H1 (cell line): ENCODE data around the gene NEURL1. TPM values are rescaled to one million over a fixed set of nuclear protein-coding genes. Genes with fewer than 3 reads are reported as not detected.

Experiments used
- polyA plus RNA-seq, 7 experiments: library from polyadenylated mRNA; depleted of rRNA in 3 of 7; stranded (reverse) in 5 of 7; unstranded in 2 of 7; fragments of >200 nt in 5 of 7; fragments of 200-250 nt in 2 of 7; gene quantifications; 1 replicate in 5 of 7; 2 replicates in 1 of 7; 4 replicates in 1 of 7; pipeline versions ENCODE4 v1.2.1 to v1.2.3, GENCODE V29; 2011 to 2013; ENCODE audit warnings: missing spikeins in 2 of 7, mixed read lengths in 2 of 7
- total RNA-seq: library from RNA; stranded (reverse); fragmentation: NEBNext Ultra II Directional; extraction: Animal tissue kit (Norgen Biotek cat#: 25700); gene quantifications from 2 replicates; pipeline ENCODE4 v1.2.1, GENCODE V29; 2021
- TF ChIP-seq, protein P1 (sequence below): fragments of 300-600 bp; sonication (generic); IDR thresholded peaks from 2 replicates; pipeline ENCODE4 v1.7.1; 2012; ENCODE audit warnings: low read length, moderate library complexity, mild to moderate bottlenecking, inconsistent platforms; ENCODE audit not compliant: insufficient replicate concordance

Gene NEURL1
- total and polyA plus RNA-seq, 2 of the 8 experiments (the other 6 are each of a cell fraction or from before 2014, with no cell fraction given) = 0.54 to 0.58 TPM

DNA sequence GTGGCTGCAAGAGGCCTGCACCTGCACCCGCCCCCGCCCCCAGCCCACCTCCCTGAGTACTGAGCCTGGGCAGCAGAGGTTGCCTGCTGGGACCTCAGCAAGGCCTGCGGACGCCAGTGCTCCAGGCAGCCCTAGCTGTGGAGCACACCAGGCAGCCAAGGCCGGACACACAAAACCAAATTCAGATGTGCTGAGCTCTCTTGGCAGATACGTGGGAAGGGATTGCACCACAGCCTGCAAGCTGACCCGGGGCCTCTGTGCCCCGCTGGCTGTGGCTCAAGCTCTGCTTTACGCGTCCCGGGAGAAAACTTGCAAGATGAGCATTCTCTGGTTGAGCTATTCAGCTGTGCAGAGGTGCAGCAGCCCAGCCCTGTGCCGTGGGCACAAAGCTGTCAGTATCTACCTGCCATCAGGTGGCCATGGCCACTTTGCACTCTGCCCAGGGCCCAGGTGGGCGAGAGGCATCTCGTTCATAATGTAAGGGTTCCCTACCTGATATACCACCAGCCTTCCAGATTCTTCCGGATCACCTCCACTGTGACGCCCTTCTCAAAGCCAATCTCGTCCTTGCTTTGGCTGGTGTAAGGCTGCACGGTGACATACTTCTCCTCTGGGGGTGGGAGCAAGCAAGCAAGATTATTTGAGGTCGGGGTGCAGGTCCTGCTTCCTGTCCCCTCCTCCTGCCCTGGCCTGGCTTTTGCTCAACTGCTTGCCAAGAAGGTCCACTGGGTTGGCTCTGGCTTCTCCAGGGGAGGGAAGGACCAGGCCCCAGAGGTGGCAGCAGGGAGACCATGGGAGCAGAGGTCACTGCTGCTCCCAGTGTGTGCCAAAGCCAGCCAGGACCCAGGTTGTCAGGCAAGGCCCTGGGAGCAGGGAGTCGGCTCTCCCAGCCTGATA lies 123.4 kb downstream of the NEURL1 start (continued):
- TF ChIP-seq, protein P1, sequence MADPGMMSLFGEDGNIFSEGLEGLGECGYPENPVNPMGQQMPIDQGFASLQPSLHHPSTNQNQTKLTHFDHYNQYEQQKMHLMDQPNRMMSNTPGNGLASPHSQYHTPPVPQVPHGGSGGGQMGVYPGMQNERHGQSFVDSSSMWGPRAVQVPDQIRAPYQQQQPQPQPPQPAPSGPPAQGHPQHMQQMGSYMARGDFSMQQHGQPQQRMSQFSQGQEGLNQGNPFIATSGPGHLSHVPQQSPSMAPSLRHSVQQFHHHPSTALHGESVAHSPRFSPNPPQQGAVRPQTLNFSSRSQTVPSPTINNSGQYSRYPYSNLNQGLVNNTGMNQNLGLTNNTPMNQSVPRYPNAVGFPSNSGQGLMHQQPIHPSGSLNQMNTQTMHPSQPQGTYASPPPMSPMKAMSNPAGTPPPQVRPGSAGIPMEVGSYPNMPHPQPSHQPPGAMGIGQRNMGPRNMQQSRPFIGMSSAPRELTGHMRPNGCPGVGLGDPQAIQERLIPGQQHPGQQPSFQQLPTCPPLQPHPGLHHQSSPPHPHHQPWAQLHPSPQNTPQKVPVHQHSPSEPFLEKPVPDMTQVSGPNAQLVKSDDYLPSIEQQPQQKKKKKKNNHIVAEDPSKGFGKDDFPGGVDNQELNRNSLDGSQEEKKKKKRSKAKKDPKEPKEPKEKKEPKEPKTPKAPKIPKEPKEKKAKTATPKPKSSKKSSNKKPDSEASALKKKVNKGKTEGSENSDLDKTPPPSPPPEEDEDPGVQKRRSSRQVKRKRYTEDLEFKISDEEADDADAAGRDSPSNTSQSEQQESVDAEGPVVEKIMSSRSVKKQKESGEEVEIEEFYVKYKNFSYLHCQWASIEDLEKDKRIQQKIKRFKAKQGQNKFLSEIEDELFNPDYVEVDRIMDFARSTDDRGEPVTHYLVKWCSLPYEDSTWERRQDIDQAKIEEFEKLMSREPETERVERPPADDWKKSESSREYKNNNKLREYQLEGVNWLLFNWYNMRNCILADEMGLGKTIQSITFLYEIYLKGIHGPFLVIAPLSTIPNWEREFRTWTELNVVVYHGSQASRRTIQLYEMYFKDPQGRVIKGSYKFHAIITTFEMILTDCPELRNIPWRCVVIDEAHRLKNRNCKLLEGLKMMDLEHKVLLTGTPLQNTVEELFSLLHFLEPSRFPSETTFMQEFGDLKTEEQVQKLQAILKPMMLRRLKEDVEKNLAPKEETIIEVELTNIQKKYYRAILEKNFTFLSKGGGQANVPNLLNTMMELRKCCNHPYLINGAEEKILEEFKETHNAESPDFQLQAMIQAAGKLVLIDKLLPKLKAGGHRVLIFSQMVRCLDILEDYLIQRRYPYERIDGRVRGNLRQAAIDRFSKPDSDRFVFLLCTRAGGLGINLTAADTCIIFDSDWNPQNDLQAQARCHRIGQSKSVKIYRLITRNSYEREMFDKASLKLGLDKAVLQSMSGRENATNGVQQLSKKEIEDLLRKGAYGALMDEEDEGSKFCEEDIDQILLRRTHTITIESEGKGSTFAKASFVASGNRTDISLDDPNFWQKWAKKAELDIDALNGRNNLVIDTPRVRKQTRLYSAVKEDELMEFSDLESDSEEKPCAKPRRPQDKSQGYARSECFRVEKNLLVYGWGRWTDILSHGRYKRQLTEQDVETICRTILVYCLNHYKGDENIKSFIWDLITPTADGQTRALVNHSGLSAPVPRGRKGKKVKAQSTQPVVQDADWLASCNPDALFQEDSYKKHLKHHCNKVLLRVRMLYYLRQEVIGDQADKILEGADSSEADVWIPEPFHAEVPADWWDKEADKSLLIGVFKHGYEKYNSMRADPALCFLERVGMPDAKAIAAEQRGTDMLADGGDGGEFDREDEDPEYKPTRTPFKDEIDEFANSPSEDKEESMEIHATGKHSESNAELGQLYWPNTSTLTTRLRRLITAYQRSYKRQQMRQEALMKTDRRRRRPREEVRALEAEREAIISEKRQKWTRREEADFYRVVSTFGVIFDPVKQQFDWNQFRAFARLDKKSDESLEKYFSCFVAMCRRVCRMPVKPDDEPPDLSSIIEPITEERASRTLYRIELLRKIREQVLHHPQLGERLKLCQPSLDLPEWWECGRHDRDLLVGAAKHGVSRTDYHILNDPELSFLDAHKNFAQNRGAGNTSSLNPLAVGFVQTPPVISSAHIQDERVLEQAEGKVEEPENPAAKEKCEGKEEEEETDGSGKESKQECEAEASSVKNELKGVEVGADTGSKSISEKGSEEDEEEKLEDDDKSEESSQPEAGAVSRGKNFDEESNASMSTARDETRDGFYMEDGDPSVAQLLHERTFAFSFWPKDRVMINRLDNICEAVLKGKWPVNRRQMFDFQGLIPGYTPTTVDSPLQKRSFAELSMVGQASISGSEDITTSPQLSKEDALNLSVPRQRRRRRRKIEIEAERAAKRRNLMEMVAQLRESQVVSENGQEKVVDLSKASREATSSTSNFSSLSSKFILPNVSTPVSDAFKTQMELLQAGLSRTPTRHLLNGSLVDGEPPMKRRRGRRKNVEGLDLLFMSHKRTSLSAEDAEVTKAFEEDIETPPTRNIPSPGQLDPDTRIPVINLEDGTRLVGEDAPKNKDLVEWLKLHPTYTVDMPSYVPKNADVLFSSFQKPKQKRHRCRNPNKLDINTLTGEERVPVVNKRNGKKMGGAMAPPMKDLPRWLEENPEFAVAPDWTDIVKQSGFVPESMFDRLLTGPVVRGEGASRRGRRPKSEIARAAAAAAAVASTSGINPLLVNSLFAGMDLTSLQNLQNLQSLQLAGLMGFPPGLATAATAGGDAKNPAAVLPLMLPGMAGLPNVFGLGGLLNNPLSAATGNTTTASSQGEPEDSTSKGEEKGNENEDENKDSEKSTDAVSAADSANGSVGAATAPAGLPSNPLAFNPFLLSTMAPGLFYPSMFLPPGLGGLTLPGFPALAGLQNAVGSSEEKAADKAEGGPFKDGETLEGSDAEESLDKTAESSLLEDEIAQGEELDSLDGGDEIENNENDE = no peak
